Heart left ventricle (tissue), 13 donors: ENCODE results near the gene CD300LD.

ENCODE experiments used
- POLR2A ChIP-seq, 2 donors: fragments of 450-650 bp; IDR thresholded peaks; one replicate each; pipeline ENCODE4 v1.6.1; 2017; ENCODE audit warnings: antibody characterized with exemption in 2 of 2, mild to moderate bottlenecking in 2 of 2, moderate library complexity in 2 of 2
- TF ChIP-seq, protein P1 (sequence below), 12 donors: fragments of 200-600 bp; sonication (generic) in 4 of 12; IDR thresholded peaks; one replicate each; pipeline versions ENCODE4 v1.5.0 to v1.8.0; 2018 to 2022; ENCODE audit warnings: antibody characterized with exemption in 12 of 12, mild to moderate bottlenecking in 5 of 12
- donor health status: ischemic (EF 13 %, LVEDD 7.1; RV severe dilation, severe dysfunction).
- donor health status: DM: no; HTN: yes; CAD: no.
- donor health status: DM: no; HTN: no; CAD: no.
- donor health status: ischemic (EF 25% LVEDD 6.9; RV normal size, moderate dysfunction).
- donor health status: ischemic (EF 25% LVEDD 5.7; RV mildly dilated, moderate dysfunction).
- donor health status: ischemic (EF 35%, LVEDD 5.7; RV mildly dilated, moderate dysfunction).
- donor health status: nonischemic (EF 11% LVEDD 7.7; RV severe dilation, severe dysfunction).
- donor health status: DM: yes; HTN: yes; CAD: no.
- donor health status: PGD.
- donor health status: ischemic (EF 29% LVEDD 5.4; RV normal size, mild dysfunction).
- donor health status: nonischemic (EF 23%, LVEDD 6.1; RV moderate dilation, normal function).

DNA sequence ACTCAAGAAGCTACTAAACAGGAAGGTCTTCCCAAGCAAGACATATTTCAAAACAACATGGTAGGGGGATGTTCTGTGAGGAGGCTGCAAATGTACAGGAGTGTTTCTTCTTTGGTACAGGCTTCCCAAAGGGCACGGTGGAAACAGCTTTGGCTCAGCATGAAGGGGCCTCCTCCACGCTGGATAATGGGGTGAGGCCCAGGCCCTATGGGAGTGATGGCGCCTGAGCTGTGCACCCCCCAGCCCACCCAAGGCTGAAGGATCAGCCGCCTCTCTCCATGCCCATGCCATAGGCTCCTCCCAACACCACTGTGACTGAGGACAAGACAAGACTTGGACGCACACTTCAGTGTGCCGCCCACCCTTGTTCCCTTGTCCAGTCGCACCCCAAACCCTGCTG is 24.6 kb upstream of the CD300LD start:
- TF ChIP-seq, protein P1, sequence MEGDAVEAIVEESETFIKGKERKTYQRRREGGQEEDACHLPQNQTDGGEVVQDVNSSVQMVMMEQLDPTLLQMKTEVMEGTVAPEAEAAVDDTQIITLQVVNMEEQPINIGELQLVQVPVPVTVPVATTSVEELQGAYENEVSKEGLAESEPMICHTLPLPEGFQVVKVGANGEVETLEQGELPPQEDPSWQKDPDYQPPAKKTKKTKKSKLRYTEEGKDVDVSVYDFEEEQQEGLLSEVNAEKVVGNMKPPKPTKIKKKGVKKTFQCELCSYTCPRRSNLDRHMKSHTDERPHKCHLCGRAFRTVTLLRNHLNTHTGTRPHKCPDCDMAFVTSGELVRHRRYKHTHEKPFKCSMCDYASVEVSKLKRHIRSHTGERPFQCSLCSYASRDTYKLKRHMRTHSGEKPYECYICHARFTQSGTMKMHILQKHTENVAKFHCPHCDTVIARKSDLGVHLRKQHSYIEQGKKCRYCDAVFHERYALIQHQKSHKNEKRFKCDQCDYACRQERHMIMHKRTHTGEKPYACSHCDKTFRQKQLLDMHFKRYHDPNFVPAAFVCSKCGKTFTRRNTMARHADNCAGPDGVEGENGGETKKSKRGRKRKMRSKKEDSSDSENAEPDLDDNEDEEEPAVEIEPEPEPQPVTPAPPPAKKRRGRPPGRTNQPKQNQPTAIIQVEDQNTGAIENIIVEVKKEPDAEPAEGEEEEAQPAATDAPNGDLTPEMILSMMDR (IDR thresholded peaks at IDR 0.05): no peak
- no peak for TF ChIP-seq POLR2A (IDR thresholded peaks at IDR 0.05)
